ENCODE measurements around the gene HOXC9.

GRCh38 chr12:53990311-53991076 lies 9.5 kb upstream of the HOXC9 start:
- peak; percentile 7; the same call in 1 of the 2 replicates for TF ChIP-seq ZNF121 (tag by site-specific recombination; IDR thresholded peaks at IDR 0.05)
- TF ChIP-seq, protein P1, sequence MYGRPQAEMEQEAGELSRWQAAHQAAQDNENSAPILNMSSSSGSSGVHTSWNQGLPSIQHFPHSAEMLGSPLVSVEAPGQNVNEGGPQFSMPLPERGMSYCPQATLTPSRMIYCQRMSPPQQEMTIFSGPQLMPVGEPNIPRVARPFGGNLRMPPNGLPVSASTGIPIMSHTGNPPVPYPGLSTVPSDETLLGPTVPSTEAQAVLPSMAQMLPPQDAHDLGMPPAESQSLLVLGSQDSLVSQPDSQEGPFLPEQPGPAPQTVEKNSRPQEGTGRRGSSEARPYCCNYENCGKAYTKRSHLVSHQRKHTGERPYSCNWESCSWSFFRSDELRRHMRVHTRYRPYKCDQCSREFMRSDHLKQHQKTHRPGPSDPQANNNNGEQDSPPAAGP (tag by site-specific recombination; IDR thresholded peaks at IDR 0.05): no peak
- TF ChIP-seq, protein P2, sequence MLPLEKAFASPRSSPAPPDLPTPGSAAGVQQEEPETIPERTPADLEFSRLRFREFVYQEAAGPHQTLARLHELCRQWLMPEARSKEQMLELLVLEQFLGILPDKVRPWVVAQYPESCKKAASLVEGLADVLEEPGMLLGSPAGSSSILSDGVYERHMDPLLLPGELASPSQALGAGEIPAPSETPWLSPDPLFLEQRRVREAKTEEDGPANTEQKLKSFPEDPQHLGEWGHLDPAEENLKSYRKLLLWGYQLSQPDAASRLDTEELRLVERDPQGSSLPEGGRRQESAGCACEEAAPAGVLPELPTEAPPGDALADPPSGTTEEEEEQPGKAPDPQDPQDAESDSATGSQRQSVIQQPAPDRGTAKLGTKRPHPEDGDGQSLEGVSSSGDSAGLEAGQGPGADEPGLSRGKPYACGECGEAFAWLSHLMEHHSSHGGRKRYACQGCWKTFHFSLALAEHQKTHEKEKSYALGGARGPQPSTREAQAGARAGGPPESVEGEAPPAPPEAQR (tag by site-specific recombination; IDR thresholded peaks at IDR 0.05): no peak
- TF ChIP-seq SP3 (tag by site-specific recombination; IDR thresholded peaks at IDR 0.05): no peak
- no peak for TF ChIP-seq CTCF (tag by site-specific recombination; IDR thresholded peaks at IDR 0.05)
- TF ChIP-seq, protein P3, sequence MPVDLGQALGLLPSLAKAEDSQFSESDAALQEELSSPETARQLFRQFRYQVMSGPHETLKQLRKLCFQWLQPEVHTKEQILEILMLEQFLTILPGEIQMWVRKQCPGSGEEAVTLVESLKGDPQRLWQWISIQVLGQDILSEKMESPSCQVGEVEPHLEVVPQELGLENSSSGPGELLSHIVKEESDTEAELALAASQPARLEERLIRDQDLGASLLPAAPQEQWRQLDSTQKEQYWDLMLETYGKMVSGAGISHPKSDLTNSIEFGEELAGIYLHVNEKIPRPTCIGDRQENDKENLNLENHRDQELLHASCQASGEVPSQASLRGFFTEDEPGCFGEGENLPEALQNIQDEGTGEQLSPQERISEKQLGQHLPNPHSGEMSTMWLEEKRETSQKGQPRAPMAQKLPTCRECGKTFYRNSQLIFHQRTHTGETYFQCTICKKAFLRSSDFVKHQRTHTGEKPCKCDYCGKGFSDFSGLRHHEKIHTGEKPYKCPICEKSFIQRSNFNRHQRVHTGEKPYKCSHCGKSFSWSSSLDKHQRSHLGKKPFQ (tag by site-specific recombination; IDR thresholded peaks at IDR 0.05): 0 out of 2 replicates have a peak, but pooled peaks have one; percentile 59
- no peak for TF ChIP-seq TRIM28 (IDR thresholded peaks at IDR 0.05; ENCODE audit: borderline replicate concordance, low read length)
- TF ChIP-seq ZNF561 (tag by site-specific recombination; IDR thresholded peaks at IDR 0.05; ENCODE audit: borderline replicate concordance): peak; percentile 72
- no peak for TF ChIP-seq ZNF624 (tag by site-specific recombination; IDR thresholded peaks at IDR 0.05)

Measured in HEK293 (cell line).